GM23248 (cell line): ENCODE measurements around the gene SMG5.

Experiments
- EZH2 ChIP-seq: fragments of 200-600 bp; sonication (generic); IDR thresholded peaks from 2 replicates; pipeline ENCODE4 v1.6.1; 2018; ENCODE audit warnings: antibody characterized with exemption, mild to moderate bottlenecking; ENCODE audit not compliant: insufficient read depth, poor library complexity, severe bottlenecking
- EZH2phosphoT487 ChIP-seq: fragments of 200-600 bp; sonication (generic); IDR thresholded peaks from 2 replicates; pipeline ENCODE4 v1.6.1; 2018; ENCODE audit warnings: antibody characterized with exemption, moderate library complexity, mild to moderate bottlenecking, low read depth; ENCODE audit not compliant: insufficient read depth

GRCh38 chr1:156262461-156263287 is 20.0 kb downstream of the SMG5 start:
- TF ChIP-seq EZH2 (no peak), EZH2phosphoT487 (no peak)
